ENCODE measurements around the gene GCK. TPM values are rescaled to one million over a fixed set of nuclear protein-coding genes. Genes with fewer than 3 reads are reported as not detected.

Gene GCK
- total RNA-seq, 2 donors from 2014 or later: 0.91 to 2.7 TPM

- intact Hi-C loops (cut with DNase I): loop anchor here (10.0 kb wide), 1 partner anchor 391 kb away; the partner anchor contains the start of gene NUDCD3
- Histone ChIP-seq H3K36me3 (no peaks in the 10 kb centered on the region), H3K27ac (peak within 1 kb of the TSS; percentile 71 to 79), H3K27me3 (replicated peaks; ENCODE audit: insufficient read depth) (no peaks in the 10 kb centered on the region), H3K9me3 (no peaks in the 10 kb centered on the region), H3K4me3 (peak within 1 kb of the TSS; percentile 35 to 37), H3K4me1 (replicated peaks) (no peaks in the 10 kb centered on the region)
- WGBS: 3% methylated on average over 80 of the region's 87 CpGs
- DNase-seq (ENCODE audit: low spot score): no peak
- no peak for TF ChIP-seq POLR2A (IDR thresholded peaks at IDR 0.05)
- TF ChIP-seq CTCF (IDR thresholded peaks at IDR 0.05): no peak
- no peak for TF ChIP-seq POLR2AphosphoS5 (IDR thresholded peaks at IDR 0.05)
These were observed 85.0 kb downstream of the GCK start, which contains the start of gene AEBP1 for GRCh38 chr7:44103923-44104859. TSS of gene AEBP1 (plus strand) at chr7:44104345. CDS start at chr7:44104666, 321 bp downstream.

DNA sequence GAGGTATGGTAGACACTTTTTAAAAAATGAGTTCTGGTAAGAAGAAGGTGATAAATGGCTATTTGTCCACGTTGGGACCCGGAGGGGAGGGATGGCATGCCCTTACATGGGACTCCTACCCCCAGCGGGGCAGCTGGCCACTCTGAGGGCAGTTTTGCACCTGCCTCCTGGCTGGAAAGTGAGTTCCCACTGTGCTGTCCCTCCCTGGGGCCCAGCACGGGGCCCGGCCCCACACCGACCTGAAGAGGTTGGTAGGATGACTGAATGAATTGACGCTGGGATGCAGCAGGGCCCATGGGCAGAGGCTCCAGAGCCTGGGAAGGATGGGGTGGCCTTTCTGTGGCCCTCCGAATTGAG lies 85.7 kb downstream of the GCK start:
- Histone ChIP-seq H3K4me1 (replicated peaks) (no peaks in the 10 kb centered on the region), H3K27me3 (replicated peaks; ENCODE audit: insufficient read depth) (no peaks in the 10 kb centered on the region), H3K36me3 (no peaks in the 10 kb centered on the region), H3K4me3 (no peak overlapping the region), H3K9me3 (no peaks in the 10 kb centered on the region), H3K27ac (peak overlapping the region; percentile 53 to 71)
- DNase-seq (ENCODE audit: low spot score): no peak
- 42% methylated on average over 8 of the region's 8 CpGs for WGBS
- intact Hi-C loops (cut with DNase I): loop anchor here (10.0 kb wide), 1 partner anchor 391 kb away; the partner anchor contains the start of gene NUDCD3
- TF ChIP-seq POLR2A (IDR thresholded peaks at IDR 0.05) (no peak), POLR2AphosphoS5 (IDR thresholded peaks at IDR 0.05) (no peak)

GRCh38 chr7:44102846-44103565 lies 86.2 kb downstream of the GCK start:
- no peak overlapping the region for H3K4me3 ChIP-seq
- no peaks in the 10 kb centered on the region for H3K4me1 ChIP-seq (replicated peaks)
- no peaks in the 10 kb centered on the region for H3K27me3 ChIP-seq (replicated peaks; ENCODE audit: insufficient read depth)
- no peaks in the 10 kb centered on the region for H3K36me3 ChIP-seq
- DNase-seq (ENCODE audit: low spot score): no peak
- no peak overlapping the region for H3K27ac ChIP-seq
- H3K9me3 ChIP-seq: no peaks in the 10 kb centered on the region
- no peak for TF ChIP-seq POLR2A (IDR thresholded peaks at IDR 0.05)
- TF ChIP-seq CTCF (IDR thresholded peaks at IDR 0.05): no peak
- TF ChIP-seq POLR2AphosphoS5 (IDR thresholded peaks at IDR 0.05): no peak
- WGBS: 78% methylated on average over 8 of the region's 8 CpGs
- intact Hi-C loops (cut with DNase I): loop anchor here (10.0 kb wide), 1 partner anchor 392 kb away; the partner anchor contains the start of gene NUDCD3

- no peak overlapping the region for H3K4me3 ChIP-seq
- H3K36me3 ChIP-seq: no peaks in the 10 kb centered on the region
- no peaks in the 10 kb centered on the region for H3K9me3 ChIP-seq
- no peaks in the 10 kb centered on the region for H3K4me1 ChIP-seq (replicated peaks)
- H3K27me3 ChIP-seq (replicated peaks; ENCODE audit: insufficient read depth): no peaks in the 10 kb centered on the region
- no peak for DNase-seq (ENCODE audit: low spot score)
- TF ChIP-seq POLR2AphosphoS5 (IDR thresholded peaks at IDR 0.05): no peak
- 76% methylated on average over 14 of the region's 14 CpGs for WGBS
- H3K27ac ChIP-seq: peak overlapping the region in 1 of 2 donors; percentile 6
- intact Hi-C loops (cut with DNase I): loop anchor here (10.0 kb wide), 1 partner anchor 393 kb away; the partner anchor contains the start of gene NUDCD3
These were observed 87.0 kb downstream of the GCK start for GRCh38 chr7:44101966-44102845.

DNA sequence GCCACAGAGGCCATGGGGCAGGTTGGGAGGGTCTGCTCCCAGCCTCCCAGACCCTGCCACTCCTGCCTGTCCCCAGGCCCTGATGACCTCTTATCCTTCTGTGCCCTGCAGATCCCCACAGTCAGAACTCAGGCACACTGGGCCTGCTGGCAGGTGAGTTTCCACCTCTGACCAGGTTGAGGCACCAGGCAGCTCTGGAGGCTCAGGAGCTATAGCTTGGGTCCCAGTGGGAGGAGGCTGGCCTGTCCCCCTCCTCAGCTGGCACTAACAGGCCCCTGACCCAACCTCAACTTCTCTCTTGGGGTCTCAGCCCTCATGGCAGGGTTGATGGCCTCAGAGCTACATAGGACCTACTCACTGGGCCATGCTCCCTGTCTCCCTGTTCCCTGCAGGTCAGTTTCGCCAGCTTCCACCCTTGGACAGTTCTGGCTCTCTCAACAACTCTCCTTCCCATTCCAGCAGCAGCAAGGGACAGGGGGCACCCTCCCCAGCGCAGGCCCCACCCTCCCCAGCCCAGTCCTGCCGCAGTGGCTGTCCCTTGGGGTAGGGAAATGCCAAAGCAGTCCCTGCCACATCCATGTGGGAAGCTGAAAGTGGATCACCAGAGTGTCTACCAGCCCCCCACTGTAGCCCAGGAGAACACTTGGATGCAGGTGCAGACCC lies 87.8 kb downstream of the GCK start:
- no peak overlapping the region for H3K27ac ChIP-seq
- H3K4me3 ChIP-seq: no peak overlapping the region
- no peak for DNase-seq (ENCODE audit: low spot score)
- H3K36me3 ChIP-seq: no peaks in the 10 kb centered on the region
- WGBS: 88% methylated on average over 3 of the region's 3 CpGs
- intact Hi-C loops (cut with DNase I): loop anchor here (10.0 kb wide), 1 partner anchor 393 kb away; the partner anchor contains the start of gene NUDCD3
- H3K27me3 ChIP-seq (replicated peaks; ENCODE audit: insufficient read depth): no peaks in the 10 kb centered on the region
- no peaks in the 10 kb centered on the region for H3K9me3 ChIP-seq
- H3K4me1 ChIP-seq (replicated peaks): no peaks in the 10 kb centered on the region
- no peak for TF ChIP-seq CTCF (IDR thresholded peaks at IDR 0.05)
- no peak for TF ChIP-seq POLR2AphosphoS5 (IDR thresholded peaks at IDR 0.05)
- TF ChIP-seq POLR2A (IDR thresholded peaks at IDR 0.05): no peak
